ENCODE data around the gene LSM4.
"Not testable (repeated sequence)": the region's sequence is repeated elsewhere in the genome, so short reads cannot be mapped to it uniquely, and the experiment has no call there.

Gene LSM4

GRCh38 chr19:18350490-18350889, 27.6 kb upstream of the LSM4 start:
- Mint-ChIP-seq H3K9me3 (no peaks in the 10 kb centered on the region), H3K4me3 (no peak overlapping the region), H3K4me1 (peaks cover 6% of the 10 kb centered on the region), H3K36me3 (ENCODE audit: low read depth) (peaks cover 8% of the 10 kb centered on the region), H3K27me3 (ENCODE audit: low read depth) (no peaks in the 10 kb centered on the region), H3K27ac (no peak overlapping the region)
- TF ChIP-seq CTCF (IDR thresholded peaks at IDR 0.05; ENCODE audit: unreplicated experiment in 3 of 3), result no peak

- Mint-ChIP-seq H3K27me3 (ENCODE audit: low read depth) (no peaks in the 10 kb centered on the region), H3K9me3 (no peaks in the 10 kb centered on the region)
- TF ChIP-seq CTCF (IDR thresholded peaks at IDR 0.05; ENCODE audit: unreplicated experiment in 3 of 3), result peak; percentile 69 to 80 (median 73)
These were observed 26.8 kb upstream of the LSM4 start for GRCh38 chr19:18349524-18350128.

GRCh38 chr19:18348818-18349339, 26.0 kb upstream of the LSM4 start:
- not testable (repeated sequence) for H3K9me3 Mint-ChIP-seq; H3K27ac Mint-ChIP-seq; H3K4me3 Mint-ChIP-seq; H3K27me3 Mint-ChIP-seq (ENCODE audit: low read depth); H3K36me3 Mint-ChIP-seq (ENCODE audit: low read depth)
- H3K4me1 Mint-ChIP-seq, result peaks cover 13% of the 10 kb centered on the region

More at GRCh38 chr19:18349524-18350128, 26.8 kb upstream of the LSM4 start:
- peaks cover 6% of the 10 kb centered on the region for H3K4me1 Mint-ChIP-seq
- H3K36me3 Mint-ChIP-seq (ENCODE audit: low read depth), result peaks cover 7% of the 10 kb centered on the region
- H3K27ac Mint-ChIP-seq, result no peak overlapping the region
- no peak overlapping the region for H3K4me3 Mint-ChIP-seq

- H3K27ac Mint-ChIP-seq, result no peak overlapping the region
- no peak overlapping the region for H3K4me3 Mint-ChIP-seq
- peaks cover 11% of the 10 kb centered on the region for H3K36me3 Mint-ChIP-seq (ENCODE audit: low read depth)
- no peaks in the 10 kb centered on the region for H3K9me3 Mint-ChIP-seq
- H3K4me1 Mint-ChIP-seq, result peaks cover 15% of the 10 kb centered on the region
- TF ChIP-seq CTCF (IDR thresholded peaks at IDR 0.05; ENCODE audit: unreplicated experiment in 3 of 3), result no peak
- no peaks in the 10 kb centered on the region for H3K27me3 Mint-ChIP-seq (ENCODE audit: low read depth)
These were observed 25.3 kb upstream of the LSM4 start for GRCh38 chr19:18348171-18348570.

GRCh38 chr19:18346091-18346490, 23.2 kb upstream of the LSM4 start:
- Mint-ChIP-seq H3K4me1 (peaks cover 15% of the 10 kb centered on the region), H3K4me3 (peak overlapping the region in 2 of 3 experiments; percentile 27 to 42), H3K27me3 (ENCODE audit: low read depth) (no peaks in the 10 kb centered on the region), H3K27ac (peak overlapping the region in 2 of 3 experiments; percentile 54 to 67), H3K9me3 (no peaks in the 10 kb centered on the region), H3K36me3 (ENCODE audit: low read depth) (peaks cover 11% of the 10 kb centered on the region)
- TF ChIP-seq CTCF (IDR thresholded peaks at IDR 0.05; ENCODE audit: unreplicated experiment in 3 of 3), result no peak

GRCh38 chr19:18345296-18345695, 22.4 kb upstream of the LSM4 start:
- Mint-ChIP-seq H3K4me1 (peaks cover 15% of the 10 kb centered on the region), H3K27me3 (ENCODE audit: low read depth) (no peaks in the 10 kb centered on the region), H3K36me3 (ENCODE audit: low read depth) (peaks cover 8% of the 10 kb centered on the region), H3K27ac (peak overlapping the region in 2 of 3 experiments; percentile 54 to 77), H3K4me3 (no peak overlapping the region), H3K9me3 (no peaks in the 10 kb centered on the region)
- no peak for TF ChIP-seq CTCF (IDR thresholded peaks at IDR 0.05; ENCODE audit: unreplicated experiment in 3 of 3)

Data from nephron (organoid).